ENCODE data around the gene WDR17. TPM values are rescaled to one million over a fixed set of nuclear protein-coding genes. Genes with fewer than 3 reads are reported as not detected.

WDR17 gene
- total and polyA plus RNA-seq, 2 donors (not counting 3 experiments of a cell fraction or from before 2014, with no cell fraction given): 0.07 to 0.42 TPM

DNA sequence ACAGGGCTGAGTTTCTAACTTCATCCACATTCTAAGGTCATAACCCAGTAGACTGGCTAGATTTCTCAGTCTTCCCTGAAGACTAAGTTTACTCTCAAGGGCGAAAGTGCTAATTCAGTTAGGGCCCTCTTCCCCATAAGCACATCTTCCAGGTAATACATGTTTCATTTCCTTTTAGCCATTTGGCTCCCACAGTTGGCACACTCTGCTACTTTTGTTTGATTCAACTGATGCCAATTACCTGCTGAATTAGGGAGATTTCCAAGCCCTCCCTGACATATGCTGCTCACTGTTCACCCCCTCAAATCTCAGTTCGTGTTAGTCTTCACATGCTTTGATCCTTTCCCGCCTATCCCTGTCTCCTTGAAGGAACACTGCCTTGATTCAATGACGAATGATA, 17.0 kb upstream of the WDR17 start:
- no peaks in the 10 kb centered on the region for H3K79me2 ChIP-seq (ENCODE audit: control insufficient read depth, insufficient read depth, low read length)
- no peaks in the 10 kb centered on the region for H4K20me1 ChIP-seq (replicated peaks; ENCODE audit: control insufficient read depth, extremely low read depth, insufficient read depth, low read length)
- ChIA-PET CTCF (interaction anchor here (1.2 kb wide), 1 partner anchor 9 kb away, joined by 3 read pairs; no protein-coding TSS in a partner anchor), POLR2A (no interaction called here)
- no peaks in the 10 kb centered on the region for H3K9me3 ChIP-seq (replicated peaks; ENCODE audit: control insufficient read depth, insufficient read depth, low read length)
- H2AFZ ChIP-seq (ENCODE audit: low read depth, low read length): no peak overlapping the region
- H3K4me3 ChIP-seq (replicated peaks in 1 of 3; ENCODE audit: insufficient read depth in 1 of 3, low read depth in 1 of 3, low read length in 3 of 3): no peak overlapping the region
- H3K4me2 ChIP-seq (ENCODE audit: insufficient read depth, low read length): no peak overlapping the region
- no TSS peak for BruUV-seq (replicated peaks)
- no peak for FAIRE-seq
- H3K27me3 ChIP-seq (ENCODE audit: control insufficient read depth in 2 of 2, insufficient read depth in 2 of 2, low read length in 2 of 2): no peaks in the 10 kb centered on the region
- no peaks in the 10 kb centered on the region for H3K9me1 ChIP-seq (replicated peaks; ENCODE audit: control insufficient read depth, extremely low read depth, insufficient read depth, low read length)
- H3K9ac ChIP-seq (replicated peaks; ENCODE audit: extremely low read depth, insufficient read depth, low read length): no peak overlapping the region
- no peak overlapping the region for H3K27ac ChIP-seq (ENCODE audit: insufficient read depth, low read depth, low read length)
- H3K4me1 ChIP-seq (ENCODE audit: control insufficient read depth, extremely low read depth, insufficient read depth, low read length): no peaks in the 10 kb centered on the region
- TF ChIP-seq MYC (IDR thresholded peaks at IDR 0.05; ENCODE audit: low read depth, low read length) (no peak), JUN (IDR thresholded peaks at IDR 0.05; ENCODE audit: borderline replicate concordance, insufficient read depth, insufficient read length, low read depth) (no peak), POLR2AphosphoS5 (IDR thresholded peaks at IDR 0.05; ENCODE audit: insufficient read depth, low read depth, low read length) (no peak), FOS (IDR thresholded peaks at IDR 0.05; ENCODE audit: borderline replicate concordance, insufficient read depth, low read length) (no peak), POLR2A (IDR thresholded peaks at IDR 0.05; ENCODE audit: low read depth, low read length) (no peak), EZH2 (IDR thresholded peaks at IDR 0.05; ENCODE audit: borderline replicate concordance, low read depth, low read length, severe bottlenecking) (no peak), GATA2 (IDR thresholded peaks at IDR 0.05; ENCODE audit: insufficient read depth, insufficient read length, low read depth, low read length) (no peak)
- TF ChIP-seq, protein P1, sequence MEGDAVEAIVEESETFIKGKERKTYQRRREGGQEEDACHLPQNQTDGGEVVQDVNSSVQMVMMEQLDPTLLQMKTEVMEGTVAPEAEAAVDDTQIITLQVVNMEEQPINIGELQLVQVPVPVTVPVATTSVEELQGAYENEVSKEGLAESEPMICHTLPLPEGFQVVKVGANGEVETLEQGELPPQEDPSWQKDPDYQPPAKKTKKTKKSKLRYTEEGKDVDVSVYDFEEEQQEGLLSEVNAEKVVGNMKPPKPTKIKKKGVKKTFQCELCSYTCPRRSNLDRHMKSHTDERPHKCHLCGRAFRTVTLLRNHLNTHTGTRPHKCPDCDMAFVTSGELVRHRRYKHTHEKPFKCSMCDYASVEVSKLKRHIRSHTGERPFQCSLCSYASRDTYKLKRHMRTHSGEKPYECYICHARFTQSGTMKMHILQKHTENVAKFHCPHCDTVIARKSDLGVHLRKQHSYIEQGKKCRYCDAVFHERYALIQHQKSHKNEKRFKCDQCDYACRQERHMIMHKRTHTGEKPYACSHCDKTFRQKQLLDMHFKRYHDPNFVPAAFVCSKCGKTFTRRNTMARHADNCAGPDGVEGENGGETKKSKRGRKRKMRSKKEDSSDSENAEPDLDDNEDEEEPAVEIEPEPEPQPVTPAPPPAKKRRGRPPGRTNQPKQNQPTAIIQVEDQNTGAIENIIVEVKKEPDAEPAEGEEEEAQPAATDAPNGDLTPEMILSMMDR (IDR thresholded peaks at IDR 0.05; ENCODE audit: extremely low read depth in 1 of 2, insufficient read depth in 1 of 2, low read depth in 1 of 2, low read length in 2 of 2): no peak
- TF ChIP-seq, protein P2, sequence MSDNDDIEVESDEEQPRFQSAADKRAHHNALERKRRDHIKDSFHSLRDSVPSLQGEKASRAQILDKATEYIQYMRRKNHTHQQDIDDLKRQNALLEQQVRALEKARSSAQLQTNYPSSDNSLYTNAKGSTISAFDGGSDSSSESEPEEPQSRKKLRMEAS (IDR thresholded peaks at IDR 0.05; ENCODE audit: insufficient read depth, insufficient read length): no peak
- DNase-seq (ENCODE audit: low read depth, low spot score): no peak
- H3K36me3 ChIP-seq (ENCODE audit: control insufficient read depth in 2 of 2, extremely low read depth in 1 of 2, insufficient read depth in 2 of 2, low read length in 2 of 2): no peaks in the 10 kb centered on the region
- dilution Hi-C loops (cut with MboI; ENCODE audit: extremely low pct_ligation_motif_present, low sequenced_read_pairs): no loop called here
- intact Hi-C loops (cut with micrococcal nuclease): no loop called here

Measured in endothelial cell of umbilical vein (primary cell).